ENCODE data around the gene DUSP2.

GRCh38 chr2:96153291-96153713 lies 8.1 kb upstream of the DUSP2 start:
- TF ChIP-seq USF1 (IDR thresholded peaks at IDR 0.05) (no peak), EP300 (IDR thresholded peaks at IDR 0.05; ENCODE audit: borderline replicate concordance) (no peak), YY1 (IDR thresholded peaks at IDR 0.05; ENCODE audit: low read depth) (no peak), CEBPB (IDR thresholded peaks at IDR 0.05) (no peak), TEAD4 (IDR thresholded peaks at IDR 0.05) (no peak), FOXM1 (IDR thresholded peaks at IDR 0.05; ENCODE audit: borderline replicate concordance, low read depth) (no peak), TAF1 (IDR thresholded peaks at IDR 0.05; ENCODE audit: low read depth) (no peak), ZBTB7A (IDR thresholded peaks at IDR 0.05; ENCODE audit: low read depth) (no peak)
